ENCODE data around the gene RBBP6.

DNA sequence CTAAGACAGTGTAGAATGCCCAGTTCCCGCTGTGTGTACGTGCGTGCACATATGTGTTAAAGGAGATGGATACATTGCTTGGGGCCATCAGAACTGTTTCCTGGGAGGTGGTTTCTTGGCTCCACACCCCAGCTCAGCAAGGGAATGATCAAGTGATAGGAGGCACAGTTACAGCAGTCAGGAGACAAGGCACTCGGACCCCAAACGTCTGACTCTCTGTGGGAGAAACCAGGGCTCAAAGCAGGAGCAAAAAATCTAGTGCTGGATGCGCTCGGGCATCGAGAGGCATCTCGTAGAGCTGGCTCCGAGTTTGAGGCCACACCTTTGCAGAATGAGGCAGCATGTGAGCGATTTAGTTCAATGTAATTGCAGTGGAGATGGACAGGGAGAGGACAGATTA, 71.9 kb downstream of the RBBP6 start:
- TF ChIP-seq, protein P1, sequence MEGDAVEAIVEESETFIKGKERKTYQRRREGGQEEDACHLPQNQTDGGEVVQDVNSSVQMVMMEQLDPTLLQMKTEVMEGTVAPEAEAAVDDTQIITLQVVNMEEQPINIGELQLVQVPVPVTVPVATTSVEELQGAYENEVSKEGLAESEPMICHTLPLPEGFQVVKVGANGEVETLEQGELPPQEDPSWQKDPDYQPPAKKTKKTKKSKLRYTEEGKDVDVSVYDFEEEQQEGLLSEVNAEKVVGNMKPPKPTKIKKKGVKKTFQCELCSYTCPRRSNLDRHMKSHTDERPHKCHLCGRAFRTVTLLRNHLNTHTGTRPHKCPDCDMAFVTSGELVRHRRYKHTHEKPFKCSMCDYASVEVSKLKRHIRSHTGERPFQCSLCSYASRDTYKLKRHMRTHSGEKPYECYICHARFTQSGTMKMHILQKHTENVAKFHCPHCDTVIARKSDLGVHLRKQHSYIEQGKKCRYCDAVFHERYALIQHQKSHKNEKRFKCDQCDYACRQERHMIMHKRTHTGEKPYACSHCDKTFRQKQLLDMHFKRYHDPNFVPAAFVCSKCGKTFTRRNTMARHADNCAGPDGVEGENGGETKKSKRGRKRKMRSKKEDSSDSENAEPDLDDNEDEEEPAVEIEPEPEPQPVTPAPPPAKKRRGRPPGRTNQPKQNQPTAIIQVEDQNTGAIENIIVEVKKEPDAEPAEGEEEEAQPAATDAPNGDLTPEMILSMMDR (conservative IDR thresholded peaks at IDR 0.05) = no peak
- no peak for TF ChIP-seq ZFX (IDR thresholded peaks at IDR 0.05)

Data from C4-2B (cell line).